Gastroesophageal sphincter (tissue), 3 donors: ENCODE measurements around the gene SPRY4.

Source experiments
- POLR2A ChIP-seq, 2 donors: fragments of 450-650 bp; IDR thresholded peaks; one replicate each; pipeline ENCODE4 v1.6.1; 2017; ENCODE audit warnings: antibody characterized with exemption in 2 of 2, mild to moderate bottlenecking in 2 of 2, moderate library complexity in 1 of 2
- POLR2AphosphoS5 ChIP-seq: sonication (generic); formaldehyde crosslinking; IDR thresholded peaks from one replicate; pipeline ENCODE4 v1.6.1; 2017; ENCODE audit warnings: antibody characterized with exemption
- TF ChIP-seq, protein P1 (sequence below), 4 experiments: fragments of 200-600 bp in 2 of 4; fragments of 450-650 bp in 2 of 4; sonication (generic) in 1 of 4; IDR thresholded peaks; one replicate each; pipeline ENCODE4 v1.5.1; 2017 to 2019; ENCODE audit warnings: antibody characterized with exemption in 4 of 4, mild to moderate bottlenecking in 2 of 4, moderate library complexity in 2 of 4

GRCh38 chr5:142287973-142288313, 36.9 kb downstream of the SPRY4 start:
- TF ChIP-seq POLR2AphosphoS5, result no peak
- TF ChIP-seq, protein P1, sequence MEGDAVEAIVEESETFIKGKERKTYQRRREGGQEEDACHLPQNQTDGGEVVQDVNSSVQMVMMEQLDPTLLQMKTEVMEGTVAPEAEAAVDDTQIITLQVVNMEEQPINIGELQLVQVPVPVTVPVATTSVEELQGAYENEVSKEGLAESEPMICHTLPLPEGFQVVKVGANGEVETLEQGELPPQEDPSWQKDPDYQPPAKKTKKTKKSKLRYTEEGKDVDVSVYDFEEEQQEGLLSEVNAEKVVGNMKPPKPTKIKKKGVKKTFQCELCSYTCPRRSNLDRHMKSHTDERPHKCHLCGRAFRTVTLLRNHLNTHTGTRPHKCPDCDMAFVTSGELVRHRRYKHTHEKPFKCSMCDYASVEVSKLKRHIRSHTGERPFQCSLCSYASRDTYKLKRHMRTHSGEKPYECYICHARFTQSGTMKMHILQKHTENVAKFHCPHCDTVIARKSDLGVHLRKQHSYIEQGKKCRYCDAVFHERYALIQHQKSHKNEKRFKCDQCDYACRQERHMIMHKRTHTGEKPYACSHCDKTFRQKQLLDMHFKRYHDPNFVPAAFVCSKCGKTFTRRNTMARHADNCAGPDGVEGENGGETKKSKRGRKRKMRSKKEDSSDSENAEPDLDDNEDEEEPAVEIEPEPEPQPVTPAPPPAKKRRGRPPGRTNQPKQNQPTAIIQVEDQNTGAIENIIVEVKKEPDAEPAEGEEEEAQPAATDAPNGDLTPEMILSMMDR (IDR thresholded peaks at IDR 0.05), result no peak
- no peak for TF ChIP-seq POLR2A (IDR thresholded peaks at IDR 0.05)
